Measurements from ENCODE around the gene HNRNPA1L2. TPM values are rescaled to one million over a fixed set of nuclear protein-coding genes. Genes with fewer than 3 reads are reported as not detected.
A peak's percentile ranks its signal among the peaks of the same experiment; 100 is the strongest.
"Not testable (repeated sequence)": the region's sequence is repeated elsewhere in the genome, so short reads cannot be mapped to it uniquely, and the experiment has no call there.

Gene HNRNPA1L2
- total RNA-seq: 1 to 10 TPM; 6.2 to 6.7 TPM

DNA sequence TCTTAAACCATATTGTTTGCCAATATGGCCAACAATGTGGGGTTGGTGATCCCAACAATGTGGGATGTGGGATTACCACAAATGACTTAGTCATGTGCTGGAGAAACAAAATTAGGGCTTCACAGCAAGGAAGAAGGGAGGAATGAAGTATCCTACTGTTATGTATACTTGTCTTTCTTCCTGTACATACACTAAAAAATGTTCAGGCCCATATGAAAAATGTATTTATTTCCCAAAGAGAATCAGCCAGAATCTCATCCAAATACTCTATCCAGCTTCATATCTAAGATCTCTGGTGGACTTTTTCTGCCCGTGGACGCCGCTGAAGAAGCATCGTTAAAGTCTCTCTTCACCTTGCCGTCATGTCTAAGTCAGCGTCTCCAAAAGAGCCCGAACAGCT lies at the start of gene HNRNPA1L2:
HNRNPA1L2 (plus strand) TSS at position 301 of the 400 bp plus-strand sequence; CDS start at position 363, 62 bp downstream.
- no peak for DNase-seq
- CTCF ChIA-PET: interaction anchor here (0.7 to 1.1 kb wide), 2 partner anchors 15 to 95 kb away, joined by 3 read pairs; no protein-coding TSS in a partner anchor
- Mint-ChIP-seq H3K36me3 (ENCODE audit: low read depth) (peaks cover 30% of the 10 kb centered on the region), H3K4me1 (ENCODE audit: low read depth) (no peaks in the 10 kb centered on the region), H3K27ac (no peak within 1 kb of the TSS), H3K9me3 (no peaks in the 10 kb centered on the region), H3K27me3 (ENCODE audit: low read depth) (no peaks in the 10 kb centered on the region), H3K4me3 (no peak within 1 kb of the TSS)
- intact Hi-C loops (cut with micrococcal nuclease): no loop called here

DNA sequence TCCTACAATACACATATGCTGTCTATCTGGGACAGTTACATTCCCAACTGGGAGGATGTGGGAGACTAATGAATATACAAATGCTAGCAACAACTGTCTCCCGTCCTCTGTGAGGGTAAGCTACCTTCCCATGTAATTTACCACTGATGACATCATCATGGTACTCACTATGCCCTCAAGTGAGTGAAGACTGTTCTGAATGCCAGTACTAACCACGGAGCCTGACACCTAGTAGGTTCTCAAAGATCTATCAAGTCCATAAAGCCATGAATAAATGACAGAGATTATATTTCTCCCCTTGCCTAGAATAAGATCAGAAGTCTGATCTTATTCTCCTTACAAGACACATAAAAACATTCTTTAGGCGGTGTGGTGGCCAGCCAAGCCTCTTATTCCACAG lies 49.1 kb upstream of the HNRNPA1L2 start:
- intact Hi-C loops (cut with micrococcal nuclease); H3K27ac Mint-ChIP-seq; H3K4me3 Mint-ChIP-seq; H3K9me3 Mint-ChIP-seq; DNase-seq; H3K36me3 Mint-ChIP-seq (ENCODE audit: low read depth); H3K4me1 Mint-ChIP-seq (ENCODE audit: low read depth); CTCF ChIA-PET: not testable (repeated sequence)
- H3K27me3 Mint-ChIP-seq (ENCODE audit: low read depth): peaks cover 30% of the 10 kb centered on the region

GRCh38 chr13:52593812-52594211 lies 48.4 kb upstream of the HNRNPA1L2 start:
- intact Hi-C loops (cut with micrococcal nuclease); CTCF ChIA-PET; DNase-seq; H3K9me3 Mint-ChIP-seq; H3K36me3 Mint-ChIP-seq (ENCODE audit: low read depth); H3K27ac Mint-ChIP-seq; H3K4me3 Mint-ChIP-seq; H3K4me1 Mint-ChIP-seq (ENCODE audit: low read depth): not testable (repeated sequence)
- H3K27me3 Mint-ChIP-seq (ENCODE audit: low read depth): peaks cover 34% of the 10 kb centered on the region

GRCh38 chr13:52594295-52594694 lies 47.9 kb upstream of the HNRNPA1L2 start:
- H3K4me3 Mint-ChIP-seq; H3K4me1 Mint-ChIP-seq (ENCODE audit: low read depth); H3K36me3 Mint-ChIP-seq (ENCODE audit: low read depth); H3K9me3 Mint-ChIP-seq; H3K27ac Mint-ChIP-seq; CTCF ChIA-PET; DNase-seq; intact Hi-C loops (cut with micrococcal nuclease): not testable (repeated sequence)
- peaks cover 35% of the 10 kb centered on the region for H3K27me3 Mint-ChIP-seq (ENCODE audit: low read depth)

DNA sequence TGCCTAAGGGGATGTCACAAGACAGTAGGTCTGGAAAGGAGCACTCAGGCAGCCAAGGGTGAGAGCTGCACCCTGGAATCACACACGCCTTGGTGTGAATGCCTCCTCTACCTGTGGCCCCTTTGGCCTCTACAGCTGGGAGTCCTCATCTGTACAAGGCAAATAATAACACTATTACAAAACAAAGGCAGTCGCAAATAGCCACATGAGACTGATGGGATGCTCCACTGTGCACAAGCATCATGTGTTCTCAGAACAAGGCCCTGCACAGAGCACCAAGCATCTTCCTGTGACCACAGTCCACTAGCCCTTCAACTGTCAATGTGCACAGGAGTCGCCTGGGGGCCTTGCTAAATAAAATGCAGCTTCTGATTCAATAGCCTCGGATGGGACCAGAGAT lies 44.6 kb upstream of the HNRNPA1L2 start:
- no peak overlapping the region for H3K4me3 Mint-ChIP-seq
- H3K27ac Mint-ChIP-seq: no peak overlapping the region

GRCh38 chr13:52599037-52599847 lies 43.0 kb upstream of the HNRNPA1L2 start:
- Mint-ChIP-seq H3K36me3 (ENCODE audit: low read depth) (no peaks in the 10 kb centered on the region), H3K4me1 (ENCODE audit: low read depth) (peaks cover 7% of the 10 kb centered on the region), H3K27ac (no peak overlapping the region), H3K4me3 (peak overlapping the region; percentile 70), H3K27me3 (ENCODE audit: low read depth) (peaks cover 22% of the 10 kb centered on the region), H3K9me3 (no peaks in the 10 kb centered on the region)
- no peak for DNase-seq
- CTCF ChIA-PET: interaction anchor here (0.9 kb wide), 1 partner anchor 54 kb away, joined by 3 read pairs; no protein-coding TSS in a partner anchor
- intact Hi-C loops (cut with micrococcal nuclease): loop anchor here (1.0 kb wide), 1 partner anchor 18 kb away; no protein-coding TSS in a partner anchor

More for the DNA sequence above, 44.6 kb upstream of the HNRNPA1L2 start:
- DNase-seq: no peak
- intact Hi-C loops (cut with micrococcal nuclease): no loop called here
- Mint-ChIP-seq H3K4me1 (ENCODE audit: low read depth) (peaks cover 7% of the 10 kb centered on the region), H3K27me3 (ENCODE audit: low read depth) (peaks cover 26% of the 10 kb centered on the region), H3K36me3 (ENCODE audit: low read depth) (no peaks in the 10 kb centered on the region), H3K9me3 (no peaks in the 10 kb centered on the region)
- CTCF ChIA-PET: interaction anchor here (0.6 kb wide), 1 partner anchor 468 kb away, joined by 3 read pairs; no protein-coding TSS in a partner anchor

DNA sequence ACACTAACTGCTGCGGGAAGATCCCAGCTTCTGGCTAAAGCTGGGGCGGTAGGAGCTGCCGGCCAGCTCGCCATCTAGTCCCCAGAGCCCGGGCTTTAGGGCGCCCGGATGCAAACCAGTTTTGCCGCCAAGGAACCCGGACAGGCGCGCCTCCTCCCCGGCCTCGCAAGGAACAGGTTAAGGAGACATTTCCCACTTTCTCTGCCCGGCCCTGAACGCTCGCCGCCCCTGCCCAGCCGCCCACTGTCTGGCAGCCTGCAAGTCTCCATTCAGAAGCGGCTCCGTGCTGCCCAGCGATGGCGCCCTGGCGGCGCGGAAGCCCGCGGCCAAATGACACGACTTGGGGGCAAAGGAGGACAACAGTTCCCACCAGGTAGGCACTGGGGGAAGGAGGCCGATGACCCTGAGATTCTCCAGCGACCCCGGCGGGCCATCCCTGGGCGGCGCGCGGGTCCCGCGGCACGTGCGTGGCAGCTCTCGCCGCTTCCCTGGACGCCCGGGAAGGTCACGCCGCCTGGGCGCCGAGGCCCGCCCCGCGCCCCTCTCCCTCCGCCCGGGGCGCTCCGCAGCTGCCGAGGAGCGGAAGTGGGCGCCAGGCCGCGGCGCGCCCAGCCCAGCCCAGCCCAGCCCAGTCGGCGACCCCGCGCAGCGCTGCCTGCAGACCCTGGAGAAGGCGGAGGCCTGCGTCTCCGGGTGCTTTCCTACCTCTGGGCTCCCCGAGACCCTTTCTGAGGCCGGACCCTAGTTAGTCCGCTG lies 42.2 kb upstream of the HNRNPA1L2 start:
- Mint-ChIP-seq H3K4me1 (ENCODE audit: low read depth) (peaks cover 7% of the 10 kb centered on the region), H3K9me3 (no peaks in the 10 kb centered on the region), H3K27ac (no peak overlapping the region), H3K27me3 (ENCODE audit: low read depth) (peaks cover 21% of the 10 kb centered on the region), H3K36me3 (ENCODE audit: low read depth) (no peaks in the 10 kb centered on the region), H3K4me3 (peak overlapping the region; percentile 70)
- intact Hi-C loops (cut with micrococcal nuclease): loop anchor here (1.0 to 10.0 kb wide), 2 partner anchors 17 to 555 kb away; no protein-coding TSS in a partner anchor
- CTCF ChIA-PET: interaction anchor here (0.9 kb wide), 1 partner anchor 53 kb away, joined by 3 read pairs; no protein-coding TSS in a partner anchor
- peak; percentile 14 for DNase-seq

DNA sequence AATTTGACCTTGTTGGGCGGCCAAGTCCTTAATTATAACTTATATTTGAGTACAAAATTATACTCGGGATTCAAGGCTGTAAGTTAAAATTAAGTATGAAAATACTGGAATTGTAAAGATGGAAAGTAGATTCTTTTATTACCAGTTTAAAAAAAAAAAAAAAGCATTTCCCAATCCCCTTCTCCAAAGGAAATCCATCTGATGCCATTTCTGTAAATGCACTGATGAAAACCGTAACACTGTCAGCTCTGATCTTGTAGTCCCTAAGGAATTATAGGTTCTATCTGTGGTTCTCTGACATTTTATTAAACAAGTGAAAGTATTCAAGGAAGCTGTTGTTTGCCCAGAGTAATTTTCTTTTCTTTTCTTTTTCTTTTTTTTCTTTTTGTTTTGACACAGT lies 41.6 kb upstream of the HNRNPA1L2 start:
- DNase-seq: no peak
- no peaks in the 10 kb centered on the region for H3K9me3 Mint-ChIP-seq
- peaks cover 21% of the 10 kb centered on the region for H3K27me3 Mint-ChIP-seq (ENCODE audit: low read depth)
- CTCF ChIA-PET: interaction anchor here (0.6 kb wide), 1 partner anchor 197 kb away, joined by 6 read pairs; no protein-coding TSS in a partner anchor
- H3K27ac Mint-ChIP-seq: no peak overlapping the region
- H3K36me3 Mint-ChIP-seq (ENCODE audit: low read depth): no peaks in the 10 kb centered on the region
- peak overlapping the region; percentile 28 for H3K4me3 Mint-ChIP-seq
- peaks cover 7% of the 10 kb centered on the region for H3K4me1 Mint-ChIP-seq (ENCODE audit: low read depth)
- intact Hi-C loops (cut with micrococcal nuclease): loop anchor here (10.0 kb wide), 1 partner anchor 554 kb away; no protein-coding TSS in a partner anchor

GRCh38 chr13:52603316-52603715 lies 38.9 kb upstream of the HNRNPA1L2 start:
- CTCF ChIA-PET; H3K36me3 Mint-ChIP-seq (ENCODE audit: low read depth): not testable (repeated sequence)
- intact Hi-C loops (cut with micrococcal nuclease): loop anchor here (10.0 kb wide), 1 partner anchor 551 kb away; no protein-coding TSS in a partner anchor

DNA sequence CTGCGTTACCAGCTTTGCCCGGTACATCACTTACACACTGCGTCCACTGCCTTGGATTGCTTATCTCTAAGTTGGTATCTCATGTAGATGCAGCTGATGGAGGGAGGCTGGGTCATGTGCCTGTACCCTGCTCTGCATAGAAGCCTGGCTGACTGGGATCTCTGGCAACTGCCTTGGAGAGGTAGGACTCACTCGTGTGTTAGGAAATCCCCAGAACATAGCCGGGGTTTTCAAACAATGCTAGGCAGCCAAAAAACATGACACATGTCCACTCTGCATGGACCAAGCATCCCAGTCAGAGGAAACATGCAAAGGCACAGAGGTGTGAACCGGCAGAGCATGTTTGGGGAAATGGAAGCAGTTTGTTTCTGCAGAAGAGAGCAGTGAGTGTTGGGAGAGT lies 36.1 kb upstream of the HNRNPA1L2 start:
- H3K9me3 Mint-ChIP-seq; H3K36me3 Mint-ChIP-seq (ENCODE audit: low read depth); H3K27ac Mint-ChIP-seq; H3K4me1 Mint-ChIP-seq (ENCODE audit: low read depth); H3K4me3 Mint-ChIP-seq; H3K27me3 Mint-ChIP-seq (ENCODE audit: low read depth); DNase-seq: not testable (repeated sequence)
- CTCF ChIA-PET: interaction anchor here (1.3 kb wide), 1 partner anchor 362 kb away, joined by 3 read pairs; no protein-coding TSS in a partner anchor
- intact Hi-C loops (cut with micrococcal nuclease): loop anchor here (10.0 kb wide), 1 partner anchor 549 kb away; no protein-coding TSS in a partner anchor

More at GRCh38 chr13:52603316-52603715, 38.9 kb upstream of the HNRNPA1L2 start:
- not testable (repeated sequence) for H3K4me3 Mint-ChIP-seq; H3K9me3 Mint-ChIP-seq; H3K27ac Mint-ChIP-seq; H3K4me1 Mint-ChIP-seq (ENCODE audit: low read depth); DNase-seq
- peaks cover 20% of the 10 kb centered on the region for H3K27me3 Mint-ChIP-seq (ENCODE audit: low read depth)

- H3K36me3 Mint-ChIP-seq (ENCODE audit: low read depth); DNase-seq; H3K4me1 Mint-ChIP-seq (ENCODE audit: low read depth); H3K4me3 Mint-ChIP-seq; CTCF ChIA-PET; H3K27me3 Mint-ChIP-seq (ENCODE audit: low read depth); H3K9me3 Mint-ChIP-seq; H3K27ac Mint-ChIP-seq: not testable (repeated sequence)
- intact Hi-C loops (cut with micrococcal nuclease): loop anchor here (10.0 kb wide), 1 partner anchor 548 kb away; no protein-coding TSS in a partner anchor
Measured at GRCh38 chr13:52606795-52607194, 35.4 kb upstream of the HNRNPA1L2 start.

- CTCF ChIA-PET: interaction anchor here (0.6 to 1.0 kb wide), 2 partner anchors 81 to 360 kb away, joined by 3 read pairs; no protein-coding TSS in a partner anchor
- H3K27me3 Mint-ChIP-seq (ENCODE audit: low read depth); H3K4me3 Mint-ChIP-seq; DNase-seq; H3K27ac Mint-ChIP-seq; H3K36me3 Mint-ChIP-seq (ENCODE audit: low read depth); H3K4me1 Mint-ChIP-seq (ENCODE audit: low read depth); H3K9me3 Mint-ChIP-seq: not testable (repeated sequence)
- intact Hi-C loops (cut with micrococcal nuclease): loop anchor here (10.0 kb wide), 1 partner anchor 547 kb away; no protein-coding TSS in a partner anchor
Measured at GRCh38 chr13:52608184-52608583, 34.0 kb upstream of the HNRNPA1L2 start.
